ENCODE measurements around the gene EPB41L3.

DNA sequence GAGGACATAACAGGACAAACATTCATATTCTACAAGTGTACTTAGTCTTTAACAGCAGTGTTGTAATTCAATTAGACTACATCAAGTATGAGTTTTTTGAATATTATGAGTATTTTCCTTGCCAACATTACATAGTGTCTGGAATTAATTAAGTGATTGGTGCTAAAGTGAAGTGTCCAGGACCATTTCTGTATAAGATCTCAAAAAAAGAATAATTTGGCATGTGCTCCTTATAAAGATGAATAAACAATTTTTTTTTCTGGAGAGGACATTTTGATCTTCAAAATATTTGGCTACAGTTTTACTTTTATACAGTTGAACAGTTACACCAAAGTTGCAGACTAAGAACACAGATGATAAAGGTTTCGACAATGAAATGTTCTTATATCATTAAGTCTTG, 15.1 kb upstream of the EPB41L3 start:
- TF ChIP-seq, protein P1, sequence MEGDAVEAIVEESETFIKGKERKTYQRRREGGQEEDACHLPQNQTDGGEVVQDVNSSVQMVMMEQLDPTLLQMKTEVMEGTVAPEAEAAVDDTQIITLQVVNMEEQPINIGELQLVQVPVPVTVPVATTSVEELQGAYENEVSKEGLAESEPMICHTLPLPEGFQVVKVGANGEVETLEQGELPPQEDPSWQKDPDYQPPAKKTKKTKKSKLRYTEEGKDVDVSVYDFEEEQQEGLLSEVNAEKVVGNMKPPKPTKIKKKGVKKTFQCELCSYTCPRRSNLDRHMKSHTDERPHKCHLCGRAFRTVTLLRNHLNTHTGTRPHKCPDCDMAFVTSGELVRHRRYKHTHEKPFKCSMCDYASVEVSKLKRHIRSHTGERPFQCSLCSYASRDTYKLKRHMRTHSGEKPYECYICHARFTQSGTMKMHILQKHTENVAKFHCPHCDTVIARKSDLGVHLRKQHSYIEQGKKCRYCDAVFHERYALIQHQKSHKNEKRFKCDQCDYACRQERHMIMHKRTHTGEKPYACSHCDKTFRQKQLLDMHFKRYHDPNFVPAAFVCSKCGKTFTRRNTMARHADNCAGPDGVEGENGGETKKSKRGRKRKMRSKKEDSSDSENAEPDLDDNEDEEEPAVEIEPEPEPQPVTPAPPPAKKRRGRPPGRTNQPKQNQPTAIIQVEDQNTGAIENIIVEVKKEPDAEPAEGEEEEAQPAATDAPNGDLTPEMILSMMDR (IDR thresholded peaks at IDR 0.05 in 8 of 11, conservative IDR thresholded peaks at IDR 0.05 in 3 of 11): no peak
- no peak for TF ChIP-seq POLR2A (IDR thresholded peaks at IDR 0.05)

Measured in spleen (tissue), 7 donors.